Mesothelial cell of epicardium (in vitro differentiated cells): ENCODE results near the gene NELL1. TPM values are rescaled to one million over a fixed set of nuclear protein-coding genes. Genes with fewer than 3 reads are reported as not detected.

ENCODE experiments used
- DNase-seq, 2 experiments: peaks; one replicate each; pipeline ENCODE4 v3.0.0; 2021; ENCODE audit warnings: low spot score in 2 of 2; ENCODE audit not compliant: unreplicated experiment in 2 of 2
- H3K27ac Mint-ChIP-seq: 2 replicates; pipeline ENCODE4 v1.8.0; 2021; ENCODE audit warnings: mixed read lengths
- H3K27me3 Mint-ChIP-seq: 2 replicates; pipeline ENCODE4 v1.8.0; 2021; ENCODE audit warnings: low read depth, mixed read lengths
- H3K36me3 Mint-ChIP-seq: 2 replicates; pipeline ENCODE4 v1.8.0; 2021; ENCODE audit warnings: mixed read lengths
- H3K4me1 Mint-ChIP-seq: 2 replicates; pipeline ENCODE4 v1.8.0; 2021; ENCODE audit warnings: mixed read lengths
- H3K4me3 Mint-ChIP-seq: 2 replicates; pipeline ENCODE4 v1.8.0; 2021; ENCODE audit warnings: mild to moderate bottlenecking, moderate library complexity, mixed read lengths
- H3K9me3 Mint-ChIP-seq: 2 replicates; pipeline ENCODE4 v1.8.0; 2021; ENCODE audit warnings: mixed read lengths
- CTCF ChIP-seq: fragments of 200-600 bp; sonication (generic); IDR thresholded peaks from one replicate; pipeline ENCODE4 v1.5.0; 2021; ENCODE audit warnings: antibody characterized with exemption; ENCODE audit not compliant: unreplicated experiment
- total RNA-seq: library from RNA; stranded (reverse); gene quantifications from 3 replicates; pipeline ENCODE4 v1.2.1, GENCODE V29; 2021

The NELL1 gene
- total RNA-seq, 1 donor from 2014 or later, result 1.7 TPM

GRCh38 chr11:21566521-21567117, 897.2 kb downstream of the NELL1 start:
- Mint-ChIP-seq H3K27ac (no peak overlapping the region), H3K27me3 (peaks cover 8% of the 10 kb centered on the region), H3K9me3 (no peaks in the 10 kb centered on the region), H3K4me1 (no peaks in the 10 kb centered on the region), H3K4me3 (no peak overlapping the region), H3K36me3 (no peaks in the 10 kb centered on the region)
- no peak for TF ChIP-seq CTCF
- DNase-seq, result no peak

GRCh38 chr11:21567645-21568290, 898.4 kb downstream of the NELL1 start:
- DNase-seq, result no peak
- no peaks in the 10 kb centered on the region for H3K9me3 Mint-ChIP-seq

DNA sequence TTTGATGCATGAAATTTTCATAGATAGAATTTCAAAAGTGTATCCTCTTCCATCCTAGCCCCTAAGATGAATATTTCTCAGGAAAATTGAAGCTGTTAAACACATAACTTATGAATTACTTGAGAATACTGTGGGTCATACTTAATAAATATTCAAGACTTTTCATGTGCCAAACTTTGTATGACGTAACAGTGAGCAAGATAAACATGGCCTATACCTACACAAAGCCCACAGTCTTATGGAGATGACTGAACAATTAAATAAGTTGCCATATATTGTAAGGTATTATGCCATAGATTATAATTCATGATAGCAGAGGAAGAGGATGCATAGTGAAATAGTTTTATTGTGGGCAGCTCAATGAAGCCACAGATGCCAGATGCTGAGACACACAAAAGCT, 902.8 kb downstream of the NELL1 start:
- Mint-ChIP-seq H3K27me3 (peaks cover 20% of the 10 kb centered on the region), H3K27ac (no peak overlapping the region), H3K9me3 (no peaks in the 10 kb centered on the region), H3K4me1 (no peaks in the 10 kb centered on the region), H3K4me3 (no peak overlapping the region), H3K36me3 (no peaks in the 10 kb centered on the region)
- DNase-seq, result no peak
- no peak for TF ChIP-seq CTCF

More at GRCh38 chr11:21567645-21568290, 898.4 kb downstream of the NELL1 start:
- peaks cover 8% of the 10 kb centered on the region for H3K27me3 Mint-ChIP-seq
- H3K36me3 Mint-ChIP-seq, result no peaks in the 10 kb centered on the region
- TF ChIP-seq CTCF, result no peak
- H3K4me3 Mint-ChIP-seq, result no peak overlapping the region
- H3K4me1 Mint-ChIP-seq, result no peaks in the 10 kb centered on the region
- no peak overlapping the region for H3K27ac Mint-ChIP-seq

DNA sequence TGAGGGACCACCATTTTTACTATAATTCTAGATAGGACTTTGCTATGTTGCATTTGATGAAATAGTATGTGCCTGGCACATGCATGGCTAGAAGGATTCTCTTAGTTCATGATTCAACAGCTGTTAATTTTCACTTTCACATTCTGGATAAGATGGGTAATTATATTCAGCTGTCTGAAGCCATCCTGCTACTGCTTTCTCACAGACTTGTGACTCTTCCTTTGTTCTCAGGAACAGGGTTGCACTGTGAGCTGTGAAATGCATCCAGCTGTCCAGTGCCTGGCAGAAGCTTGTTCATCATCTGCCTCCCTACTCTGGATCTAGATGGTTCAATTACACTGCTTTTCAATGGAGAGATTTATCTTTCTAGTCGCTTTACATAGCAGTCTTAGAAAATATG, 913.4 kb downstream of the NELL1 start:
- no peaks in the 10 kb centered on the region for H3K9me3 Mint-ChIP-seq
- no peak for DNase-seq
- no peaks in the 10 kb centered on the region for H3K4me1 Mint-ChIP-seq
- no peaks in the 10 kb centered on the region for H3K36me3 Mint-ChIP-seq
- no peak for TF ChIP-seq CTCF
- no peak overlapping the region for H3K4me3 Mint-ChIP-seq
- H3K27ac Mint-ChIP-seq, result no peak overlapping the region
- H3K27me3 Mint-ChIP-seq, result peaks cover 39% of the 10 kb centered on the region

GRCh38 chr11:21588754-21589153, 919.4 kb downstream of the NELL1 start:
- Mint-ChIP-seq H3K4me3 (no peak overlapping the region), H3K27ac (no peak overlapping the region), H3K9me3 (peaks cover 4% of the 10 kb centered on the region), H3K27me3 (peaks cover 22% of the 10 kb centered on the region), H3K4me1 (no peaks in the 10 kb centered on the region), H3K36me3 (no peaks in the 10 kb centered on the region)
- DNase-seq, result no peak
- TF ChIP-seq CTCF, result no peak

- no peak overlapping the region for H3K4me3 Mint-ChIP-seq
- H3K27me3 Mint-ChIP-seq, result peaks cover 6% of the 10 kb centered on the region
- H3K4me1 Mint-ChIP-seq, result no peaks in the 10 kb centered on the region
- H3K27ac Mint-ChIP-seq, result no peak overlapping the region
- TF ChIP-seq CTCF, result no peak
- H3K36me3 Mint-ChIP-seq, result no peaks in the 10 kb centered on the region
- peaks cover 3% of the 10 kb centered on the region for H3K9me3 Mint-ChIP-seq
- no peak for DNase-seq
Measured at GRCh38 chr11:21602699-21603098, 933.3 kb downstream of the NELL1 start.
